HG03196 (cell line): ENCODE results near the gene PADI1.

Experiments
- ATAC-seq: cut with Tn5 transposase; IDR thresholded peaks from one replicate; pipeline ENCODE4 v1.9.1; 2021; ENCODE audit not compliant: unreplicated experiment

The PADI1 gene

DNA sequence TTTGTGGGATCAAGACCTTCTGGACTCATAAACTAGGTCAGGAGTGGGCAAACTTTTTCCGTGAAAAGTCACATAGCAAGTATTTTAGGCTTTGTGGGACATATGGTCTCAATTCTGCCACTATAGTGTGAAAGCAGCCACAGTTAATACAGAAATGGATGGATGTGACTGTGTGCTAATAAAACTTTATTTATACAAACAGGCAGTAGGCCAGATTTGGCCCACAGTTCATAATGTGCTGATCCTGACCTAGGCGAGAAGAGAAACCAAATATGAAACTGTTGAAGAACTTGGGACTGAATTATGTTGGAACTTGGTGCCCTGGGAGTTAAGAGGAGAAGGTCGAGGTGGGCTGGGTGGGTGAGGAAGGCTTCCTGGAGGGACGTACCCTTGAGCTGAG is 61.0 kb downstream of the PADI1 start:
- no peak for ATAC-seq

GRCh38 chr1:17270891-17271765 is 66.2 kb downstream of the PADI1 start:
- ATAC-seq: no peak

DNA sequence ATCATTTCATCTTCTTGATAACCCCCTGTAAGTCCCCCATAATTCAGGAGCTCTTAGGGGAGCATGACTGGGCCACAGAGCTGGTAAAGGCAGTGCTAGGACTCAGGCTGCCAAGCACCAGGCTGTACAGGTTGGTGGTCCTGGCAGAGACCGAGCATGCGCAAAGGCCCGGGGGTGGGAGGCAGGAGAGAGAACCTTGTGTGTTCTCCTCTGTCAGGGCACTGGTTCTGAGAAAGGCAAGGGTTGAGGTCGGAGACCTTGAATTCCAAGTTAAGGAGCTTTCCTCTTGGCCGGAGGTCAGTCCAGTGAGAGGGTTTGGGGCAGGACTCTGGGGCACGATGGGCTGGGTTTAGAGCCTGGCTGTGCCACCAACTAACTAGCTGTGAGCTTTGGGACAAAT is 67.1 kb downstream of the PADI1 start:
- no peak for ATAC-seq

- no peak for ATAC-seq
Measured at GRCh38 chr1:17272646-17273045, 67.7 kb downstream of the PADI1 start.

DNA sequence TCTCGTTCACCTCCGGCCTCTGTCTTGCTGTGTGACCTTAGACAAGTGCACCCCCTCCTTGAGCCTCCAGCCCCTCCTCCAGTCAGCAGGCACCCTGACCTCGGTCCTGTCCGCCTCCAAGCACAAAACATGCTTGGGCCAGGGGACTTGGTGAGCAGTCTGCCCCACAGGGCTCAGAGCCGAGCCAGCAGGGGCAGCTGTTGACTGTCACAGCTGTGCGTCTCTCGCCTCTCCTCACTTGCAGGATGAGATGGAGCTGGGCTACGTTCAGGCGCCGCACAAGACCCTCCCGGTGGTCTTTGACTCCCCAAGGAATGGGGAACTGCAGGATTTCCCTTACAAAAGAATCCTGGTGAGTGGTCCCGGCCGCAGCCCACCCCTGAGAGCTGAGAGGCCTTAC is 68.2 kb downstream of the PADI1 start:
- no peak for ATAC-seq

DNA sequence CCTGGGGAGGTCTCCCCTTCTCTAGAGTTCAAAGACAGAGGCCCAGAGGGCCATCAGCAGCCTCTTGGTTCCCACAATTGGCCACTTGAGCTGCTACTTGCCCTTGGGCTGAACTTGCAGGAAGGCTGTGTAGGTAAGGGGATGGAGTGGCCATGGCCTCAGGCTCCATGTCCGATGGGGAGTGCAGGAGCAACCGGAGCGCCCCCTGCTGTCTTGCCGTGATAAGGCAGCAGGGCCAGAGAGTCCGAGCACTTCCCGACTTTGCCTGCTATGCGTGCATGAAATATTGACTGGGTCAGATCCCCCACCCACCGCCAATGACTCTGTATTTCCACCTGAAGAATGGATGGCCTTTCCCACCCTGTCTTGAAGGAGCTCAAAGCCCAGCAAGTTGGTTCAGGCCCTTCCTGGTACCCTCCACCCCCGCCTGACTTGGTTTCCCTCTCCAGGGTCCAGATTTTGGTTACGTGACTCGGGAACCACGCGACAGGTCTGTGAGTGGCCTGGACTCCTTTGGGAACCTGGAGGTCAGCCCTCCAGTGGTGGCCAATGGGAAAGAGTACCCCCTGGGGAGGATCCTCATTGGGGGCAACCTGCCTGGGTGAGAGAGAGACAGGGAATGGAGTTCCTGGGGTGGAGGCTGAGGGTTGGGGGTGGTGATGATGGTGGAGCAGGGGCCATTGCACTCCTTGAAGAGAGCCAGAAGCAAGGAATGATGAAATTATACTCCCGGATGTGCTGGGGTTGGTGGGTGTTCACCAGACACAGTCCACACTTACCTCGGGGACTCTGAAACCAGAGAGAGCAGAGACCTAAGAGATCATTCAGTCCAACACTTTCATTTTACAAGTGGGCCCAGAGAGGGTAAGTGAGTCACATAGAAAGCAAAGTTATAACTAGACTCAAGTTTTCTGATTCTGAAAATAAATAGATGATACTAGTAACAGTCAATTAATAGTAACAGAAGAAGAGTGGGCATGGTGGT is 69.5 kb downstream of the PADI1 start:
- no peak for ATAC-seq

GRCh38 chr1:17276568-17276967 is 71.6 kb downstream of the PADI1 start:
- ATAC-seq: no peak

GRCh38 chr1:17277511-17278159 is 72.7 kb downstream of the PADI1 start:
- ATAC-seq: no peak

DNA sequence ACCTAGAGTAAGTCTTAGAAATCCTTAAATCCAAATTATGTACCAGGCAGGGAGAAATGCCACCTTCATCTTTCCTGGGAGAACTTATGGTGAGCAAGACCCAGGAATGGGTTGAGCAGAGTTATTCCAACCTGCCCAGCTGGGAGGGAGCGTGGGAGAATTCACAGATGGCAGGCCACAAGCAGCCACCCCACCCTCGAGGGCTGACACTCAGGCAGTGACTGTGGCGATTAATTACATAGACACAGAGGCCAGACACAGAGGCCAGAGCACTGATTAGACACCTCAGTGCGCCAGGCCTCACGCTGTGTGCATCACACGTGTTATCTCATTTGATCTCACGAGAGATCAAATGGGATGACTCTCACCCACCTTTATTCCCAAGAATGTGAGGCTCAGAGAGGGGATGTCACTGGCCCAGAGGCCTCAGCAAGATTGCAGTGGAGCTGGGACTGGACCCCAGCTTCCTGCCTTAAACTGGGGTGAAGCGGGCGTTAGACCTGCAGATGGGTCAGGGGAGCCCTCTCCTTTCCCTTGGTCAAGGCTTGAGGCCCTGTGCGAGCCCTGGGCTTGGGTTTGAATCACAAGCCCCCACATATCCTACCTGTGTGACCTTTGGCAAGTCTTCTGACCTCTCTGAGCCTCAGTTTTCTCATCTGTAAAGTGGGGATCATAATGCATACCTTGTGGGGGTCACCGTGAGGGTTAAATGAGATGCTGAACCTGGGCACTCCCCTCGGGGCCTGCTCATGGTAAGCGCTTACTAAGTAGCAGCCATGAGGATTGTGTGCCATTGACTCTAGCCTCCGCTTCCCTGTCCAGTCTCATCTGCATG is 74.3 kb downstream of the PADI1 start:
- ATAC-seq: no peak

GRCh38 chr1:17280436-17280835 is 75.5 kb downstream of the PADI1 start:
- ATAC-seq: no peak

GRCh38 chr1:17280894-17281293 is 76.0 kb downstream of the PADI1 start:
- no peak for ATAC-seq

- ATAC-seq: no peak
Measured at GRCh38 chr1:17281775-17282181, 76.8 kb downstream of the PADI1 start.

DNA sequence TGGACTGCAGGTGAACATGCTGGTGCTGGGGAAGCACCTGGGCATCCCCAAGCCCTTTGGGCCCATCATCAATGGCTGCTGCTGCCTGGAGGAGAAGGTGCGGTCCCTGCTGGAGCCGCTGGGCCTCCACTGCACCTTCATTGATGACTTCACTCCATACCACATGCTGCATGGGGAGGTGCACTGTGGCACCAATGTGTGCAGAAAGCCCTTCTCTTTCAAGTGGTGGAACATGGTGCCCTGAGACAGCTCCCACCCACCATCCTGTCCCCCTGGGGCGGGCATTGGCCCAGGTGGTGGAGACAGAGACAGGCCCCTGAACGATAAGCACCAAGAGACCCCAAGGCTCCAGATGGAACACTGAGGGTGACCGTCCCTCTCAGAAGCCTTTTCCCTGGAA is 77.9 kb downstream of the PADI1 start:
- ATAC-seq: no peak

- ATAC-seq: no peak
Measured at GRCh38 chr1:17286646-17287045, 81.7 kb downstream of the PADI1 start.

DNA sequence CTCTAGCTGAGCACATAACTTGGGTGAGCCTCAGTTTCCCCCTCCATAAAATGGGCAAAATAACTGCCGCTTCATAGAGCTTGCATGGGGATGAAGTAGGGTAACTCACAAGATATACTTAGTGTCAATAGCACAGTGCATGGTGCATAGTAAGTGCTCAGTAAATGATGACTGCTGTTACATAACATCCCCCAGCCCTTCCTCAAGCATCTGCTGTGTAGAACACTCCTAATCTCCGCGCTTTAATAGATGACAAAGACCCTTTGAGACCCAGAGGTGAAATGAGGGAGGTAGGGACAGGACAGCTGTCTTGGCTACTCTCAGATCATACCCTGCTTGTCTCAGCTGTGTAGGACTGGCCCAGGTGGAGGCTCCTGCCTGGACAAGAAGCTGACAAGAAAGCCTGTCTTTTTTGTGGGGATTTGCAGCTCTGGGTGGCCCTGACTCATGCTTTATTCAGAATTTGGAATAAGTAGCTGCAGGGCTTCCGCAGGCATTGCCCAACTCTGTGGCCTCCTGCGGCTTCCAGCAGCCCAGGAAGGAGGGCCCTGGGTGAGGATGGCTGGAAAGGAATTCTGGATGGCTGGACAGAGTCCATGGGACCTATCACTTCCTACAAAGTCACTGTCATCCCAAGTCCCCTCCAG is 82.3 kb downstream of the PADI1 start:
- ATAC-seq: no peak

- no peak for ATAC-seq
Measured at GRCh38 chr1:17289721-17290120, 84.8 kb downstream of the PADI1 start.

- ATAC-seq: no peak
Measured at GRCh38 chr1:17290553-17290952, 85.6 kb downstream of the PADI1 start.

DNA sequence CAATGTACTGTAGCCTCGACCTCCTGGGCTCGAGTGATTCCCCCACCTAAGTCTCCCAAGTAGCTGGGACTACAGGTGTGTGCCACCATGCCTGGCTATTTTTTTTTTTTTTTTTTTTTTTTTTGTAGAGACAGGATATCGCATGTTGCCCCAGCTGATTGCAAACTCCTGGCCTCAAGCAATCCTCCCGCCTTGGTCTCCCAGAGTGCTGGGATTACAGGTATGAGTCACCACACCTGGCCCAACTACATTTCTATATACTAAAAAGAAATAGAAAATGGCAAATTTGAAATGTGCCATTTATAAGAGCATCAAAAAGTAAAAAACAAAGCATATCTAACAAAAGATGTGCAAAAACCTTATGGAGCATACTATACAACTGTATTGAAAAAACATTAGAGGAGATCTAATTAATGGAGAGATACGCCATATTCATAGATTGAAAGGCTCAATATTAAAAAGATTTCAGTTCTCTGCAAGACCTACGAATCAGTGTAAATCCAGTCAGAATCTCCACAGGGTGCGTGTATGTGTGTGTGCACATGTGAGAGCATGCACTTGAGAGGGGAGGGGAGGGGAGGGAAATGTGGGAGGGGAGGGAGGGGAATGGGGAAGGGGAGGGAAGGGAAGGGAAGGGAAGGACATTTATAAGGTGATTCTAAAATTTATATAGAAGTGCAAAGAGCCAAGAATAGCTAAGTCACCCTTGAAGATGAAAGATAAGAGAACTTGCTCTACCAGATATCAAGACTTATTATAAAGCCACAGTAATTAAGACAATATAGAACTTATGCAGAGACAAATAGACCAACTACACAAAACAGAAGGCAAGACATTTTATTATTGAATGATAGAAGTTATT is 87.6 kb downstream of the PADI1 start:
- ATAC-seq: no peak
